Prostate gland (tissue), 2 donors: ENCODE results near the gene KRTAP21-3. TPM values are rescaled to one million over a fixed set of nuclear protein-coding genes. Genes with fewer than 3 reads are reported as not detected.

Experiments used
- DNase-seq: peaks from one replicate; pipeline ENCODE4 v3.0.0-alpha.2; 2019; ENCODE audit warnings: low spot score
- H3K27ac ChIP-seq, 2 donors: fragments of 200-600 bp; sonication (generic); 2 replicates each; pipeline ENCODE4 v1.5.1; 2017 to 2019
- H3K27me3 ChIP-seq: fragments of 200-600 bp; sonication (generic); replicated peaks from 2 replicates; pipeline ENCODE4 v1.5.1; 2019; ENCODE audit not compliant: insufficient read depth
- H3K36me3 ChIP-seq, 2 donors: fragments of 200-600 bp; sonication (generic); 1 replicate in 1 of 2; 2 replicates in 1 of 2; pipeline versions ENCODE4 v1.5.1 to v1.8.1; 2017 to 2019
- H3K4me1 ChIP-seq: fragments of 200-600 bp; sonication (generic); replicated peaks from 2 replicates; pipeline ENCODE4 v1.5.1; 2019
- H3K4me3 ChIP-seq, 2 donors: fragments of 200-600 bp; sonication (generic); 2 replicates each; pipeline ENCODE4 v1.5.1; 2017 to 2019
- H3K9me3 ChIP-seq: fragments of 200-600 bp; sonication (generic); 2 replicates; pipeline ENCODE4 v1.5.1; 2017
- CTCF ChIP-seq, 4 experiments: fragments of 200-600 bp in 2 of 4; fragments of 450-650 bp in 2 of 4; sonication (generic) in 2 of 4; IDR thresholded peaks; 1 replicate in 3 of 4; 2 replicates in 1 of 4; pipeline ENCODE4 v1.5.1; 2016 to 2019; ENCODE audit warnings: antibody characterized with exemption in 4 of 4, mild to moderate bottlenecking in 2 of 4, moderate library complexity in 2 of 4
- POLR2A ChIP-seq: fragments of 450-650 bp; IDR thresholded peaks from one replicate; pipeline ENCODE4 v1.6.1; 2016; ENCODE audit warnings: antibody characterized with exemption, mild to moderate bottlenecking
- POLR2AphosphoS5 ChIP-seq: sonication (generic); formaldehyde crosslinking; IDR thresholded peaks from one replicate; pipeline ENCODE4 v1.6.1; 2017; ENCODE audit warnings: antibody characterized with exemption
- WGBS: methylation state at CpG from one replicate; pipeline ENCODE4 v1.1.5; 2018; 5-methylcytosine and 5-hydroxymethylcytosine counted together
- intact Hi-C: fragments of 100-400 bp; cut with DNase I; formaldehyde crosslinking; loops from one replicate; pipeline ENCODE4 v1.14.2; 2022
- total RNA-seq, 2 donors: library from RNA; depleted of rRNA; stranded (reverse); fragments of >200 nt; gene quantifications; one replicate each; pipeline ENCODE4 v1.1.0, GENCODE V29; 2016

Gene KRTAP21-3
- total RNA-seq, 2 donors from 2014 or later = not detected

DNA sequence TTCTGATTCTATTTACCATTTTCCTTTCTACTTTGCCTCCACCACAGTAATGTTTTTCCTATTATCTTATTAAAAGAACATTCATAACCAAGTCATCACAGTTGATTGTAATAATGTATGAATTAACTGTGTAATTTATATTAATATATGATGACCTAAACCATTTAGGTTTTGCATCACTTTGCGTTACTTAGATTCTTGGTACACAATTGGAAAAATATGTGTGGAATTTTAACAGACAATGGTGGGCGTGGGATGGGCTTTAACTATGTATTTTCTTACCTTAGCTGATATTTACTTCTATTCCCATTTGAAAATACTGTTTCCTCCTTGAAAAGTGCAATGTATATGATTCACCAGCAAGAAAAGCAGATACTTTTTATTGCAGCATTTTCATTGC is 3.6 kb downstream of the KRTAP21-3 start:
- WGBS = 59% methylated on average over 2 of the region's 2 CpGs
- H3K4me1 ChIP-seq = no peaks in the 10 kb centered on the region

DNA sequence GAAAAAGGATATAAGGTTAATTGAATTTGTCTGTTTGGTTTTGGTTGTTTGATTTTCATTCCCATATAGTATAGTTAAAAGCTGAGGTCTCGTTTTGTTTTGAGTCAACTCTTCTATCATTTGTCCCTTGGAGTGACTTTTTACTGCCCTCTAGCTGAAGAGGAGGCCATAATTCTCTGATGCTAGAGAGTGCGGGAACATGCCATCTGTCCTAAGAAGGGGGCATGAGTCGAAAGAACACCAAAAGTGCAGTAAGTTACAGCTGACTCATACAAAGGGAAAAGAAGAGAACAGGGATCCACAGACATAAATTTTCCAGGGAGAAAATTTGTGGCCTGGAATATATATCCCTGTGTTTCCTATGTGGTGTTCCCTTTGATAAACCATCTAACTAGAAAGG is 4.1 kb downstream of the KRTAP21-3 start:
- 46% methylated on average over 3 of the region's 3 CpGs for WGBS
- Histone ChIP-seq H3K4me3 (no peak overlapping the region), H3K9me3 (no peaks in the 10 kb centered on the region), H3K4me1 (no peaks in the 10 kb centered on the region), H3K27me3 (no peaks in the 10 kb centered on the region), H3K27ac (no peak overlapping the region), H3K36me3 (no peaks in the 10 kb centered on the region)
- no peak for TF ChIP-seq POLR2AphosphoS5
- no peak for TF ChIP-seq CTCF (IDR thresholded peaks at IDR 0.05)
- TF ChIP-seq POLR2A = no peak
- intact Hi-C loops = no loop called here
- DNase-seq = no peak

More for the DNA sequence above, 3.6 kb downstream of the KRTAP21-3 start:
- no peak overlapping the region for H3K27ac ChIP-seq
- no peak for TF ChIP-seq POLR2A
- TF ChIP-seq CTCF (IDR thresholded peaks at IDR 0.05) = no peak
- no peaks in the 10 kb centered on the region for H3K9me3 ChIP-seq
- no peaks in the 10 kb centered on the region for H3K27me3 ChIP-seq
- H3K4me3 ChIP-seq = no peak overlapping the region
- no peaks in the 10 kb centered on the region for H3K36me3 ChIP-seq
- no peak for DNase-seq
- intact Hi-C loops = no loop called here

- 90% methylated on average over 3 of the region's 3 CpGs for WGBS
- TF ChIP-seq POLR2AphosphoS5 (no peak), POLR2A (no peak), CTCF (IDR thresholded peaks at IDR 0.05) (no peak)
- no peak for DNase-seq
These were observed 4.8 kb downstream of the KRTAP21-3 start for GRCh38 chr21:30713766-30714165.

DNA sequence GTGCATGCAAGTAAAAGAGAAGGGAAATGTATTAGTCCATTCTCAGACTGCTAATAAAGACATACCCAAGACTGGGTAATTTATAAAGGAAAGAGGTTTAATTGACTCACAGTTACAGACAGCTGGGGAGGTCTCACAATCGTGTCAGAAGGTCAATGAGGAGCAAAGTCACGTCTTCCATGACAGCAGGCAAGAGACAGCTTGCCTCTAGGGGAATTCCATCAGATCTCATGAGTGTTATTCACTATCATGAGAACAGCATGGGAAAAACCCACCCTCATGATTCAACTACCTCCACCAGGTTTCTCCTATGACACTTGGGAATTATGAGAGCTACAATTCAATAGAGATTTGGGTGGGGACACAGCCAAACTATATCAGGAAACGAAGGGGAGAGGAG is 8.1 kb downstream of the KRTAP21-3 start:
- no peak for DNase-seq
- Histone ChIP-seq H3K9me3 (no peaks in the 10 kb centered on the region), H3K36me3 (no peaks in the 10 kb centered on the region), H3K27me3 (no peaks in the 10 kb centered on the region), H3K4me1 (no peaks in the 10 kb centered on the region), H3K4me3 (no peak overlapping the region), H3K27ac (no peak overlapping the region)
- intact Hi-C loops = no loop called here
- TF ChIP-seq CTCF (IDR thresholded peaks at IDR 0.05) = no peak
- TF ChIP-seq POLR2AphosphoS5 = no peak
- no peak for TF ChIP-seq POLR2A
- WGBS = 24% methylated on average over 3 of the region's 3 CpGs

More at GRCh38 chr21:30713766-30714165, 4.8 kb downstream of the KRTAP21-3 start:
- Histone ChIP-seq H3K4me3 (no peak overlapping the region), H3K36me3 (no peaks in the 10 kb centered on the region), H3K27ac (no peak overlapping the region), H3K4me1 (no peaks in the 10 kb centered on the region), H3K9me3 (no peaks in the 10 kb centered on the region), H3K27me3 (no peaks in the 10 kb centered on the region)
- intact Hi-C loops = no loop called here

DNA sequence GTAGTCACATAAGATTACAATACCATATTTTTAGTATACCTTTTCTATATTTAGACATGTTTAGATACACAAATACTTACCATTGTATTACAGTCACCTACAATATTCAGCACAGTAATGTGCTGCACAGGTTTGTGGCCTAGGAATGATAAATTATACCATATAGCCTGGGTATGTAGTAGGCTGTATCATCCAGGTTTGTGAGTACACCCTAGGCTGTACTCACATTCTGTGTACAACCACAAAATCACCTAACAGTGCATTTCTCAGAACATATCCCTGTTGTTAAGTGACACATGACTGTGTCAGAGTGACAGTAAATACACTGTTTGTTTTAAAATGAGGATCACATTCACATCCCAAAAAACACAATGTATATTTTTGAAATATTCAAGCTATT is 11.2 kb downstream of the KRTAP21-3 start:
- no peak for DNase-seq
- no peak overlapping the region for H3K4me3 ChIP-seq
- H3K9me3 ChIP-seq = no peaks in the 10 kb centered on the region
- no peak for TF ChIP-seq CTCF (IDR thresholded peaks at IDR 0.05)
- no peak for TF ChIP-seq POLR2A
- no peaks in the 10 kb centered on the region for H3K27me3 ChIP-seq
- H3K4me1 ChIP-seq = no peaks in the 10 kb centered on the region
- no peaks in the 10 kb centered on the region for H3K36me3 ChIP-seq
- H3K27ac ChIP-seq = no peak overlapping the region
- intact Hi-C loops = no loop called here
